ENCODE data around the gene PLXNA4.

The PLXNA4 gene

DNA sequence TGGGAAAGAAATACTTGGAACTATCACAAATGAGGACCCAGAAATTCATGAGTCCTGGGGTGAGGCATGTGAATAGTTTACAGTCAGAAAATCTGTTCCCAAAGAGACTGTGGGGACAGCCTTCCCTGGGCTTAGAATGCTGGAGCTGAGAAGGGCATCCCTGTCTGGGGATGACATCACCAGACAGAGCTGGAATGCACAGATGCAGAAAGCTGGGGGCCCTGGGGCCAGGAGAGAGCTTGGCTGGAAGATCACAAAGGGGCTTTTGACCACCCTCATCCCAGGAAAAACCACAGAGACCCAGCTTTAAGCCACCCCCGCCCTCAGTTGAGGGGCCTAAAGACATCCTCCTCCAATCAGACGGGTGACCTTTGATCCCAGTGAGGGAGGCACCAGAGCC, 264.5 kb downstream of the PLXNA4 start:
- no peak for DNase-seq
- peaks cover 33% of the 10 kb centered on the region for H3K27me3 Mint-ChIP-seq
- no peak overlapping the region for H3K4me3 Mint-ChIP-seq
- peaks cover under 1% of the 10 kb centered on the region for H3K9me3 Mint-ChIP-seq
- H3K36me3 Mint-ChIP-seq (ENCODE audit: low read depth): no peaks in the 10 kb centered on the region
- H3K4me1 Mint-ChIP-seq (ENCODE audit: low read depth): no peaks in the 10 kb centered on the region
- no peak overlapping the region for H3K27ac Mint-ChIP-seq

DNA sequence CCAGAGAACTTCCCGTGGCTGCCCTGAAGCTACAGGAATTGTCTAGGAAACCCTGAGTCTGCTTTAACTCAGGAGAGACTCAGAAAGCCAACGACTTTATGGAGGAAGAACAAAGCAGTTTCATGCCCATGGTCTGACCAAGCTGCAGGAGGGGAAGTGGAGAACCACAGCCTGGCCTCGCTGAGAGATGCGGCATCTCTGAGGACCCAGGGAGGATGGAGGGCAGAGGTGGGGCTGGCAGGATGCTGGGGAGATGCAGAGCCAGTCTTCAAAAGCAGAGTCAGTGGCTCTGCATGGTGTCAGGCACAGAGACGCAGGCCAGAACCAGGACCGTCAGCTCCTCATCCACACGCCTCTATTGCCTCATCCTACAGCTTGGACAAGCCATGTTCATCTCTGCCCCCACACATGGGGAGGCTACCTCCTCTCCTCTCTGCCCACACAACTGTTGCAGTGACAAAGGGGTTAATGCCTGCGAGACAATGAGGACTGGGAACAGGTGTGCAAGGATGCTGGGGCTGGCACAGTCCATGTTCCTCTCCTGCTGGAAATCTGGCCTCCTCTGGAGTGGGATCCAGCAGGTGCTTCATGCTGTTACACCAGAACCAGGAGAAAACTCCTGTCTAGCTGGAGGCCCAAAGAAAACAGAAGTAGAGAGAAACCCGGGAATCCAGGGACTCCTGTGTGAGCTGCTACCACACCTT, 267.0 kb downstream of the PLXNA4 start:
- Mint-ChIP-seq H3K27me3 (peaks cover 30% of the 10 kb centered on the region), H3K9me3 (no peaks in the 10 kb centered on the region), H3K36me3 (ENCODE audit: low read depth) (no peaks in the 10 kb centered on the region), H3K4me1 (ENCODE audit: low read depth) (no peaks in the 10 kb centered on the region), H3K4me3 (no peak overlapping the region), H3K27ac (no peak overlapping the region)
- no peak for DNase-seq

- no peaks in the 10 kb centered on the region for H3K36me3 Mint-ChIP-seq (ENCODE audit: low read depth)
- H3K4me1 Mint-ChIP-seq (ENCODE audit: low read depth): no peaks in the 10 kb centered on the region
- H3K27me3 Mint-ChIP-seq: peaks cover 25% of the 10 kb centered on the region
- no peak for DNase-seq
- no peak overlapping the region for H3K4me3 Mint-ChIP-seq
- H3K9me3 Mint-ChIP-seq: no peaks in the 10 kb centered on the region
- no peak overlapping the region for H3K27ac Mint-ChIP-seq
Measured at GRCh38 chr7:132307465-132307864, 268.8 kb downstream of the PLXNA4 start.

DNA sequence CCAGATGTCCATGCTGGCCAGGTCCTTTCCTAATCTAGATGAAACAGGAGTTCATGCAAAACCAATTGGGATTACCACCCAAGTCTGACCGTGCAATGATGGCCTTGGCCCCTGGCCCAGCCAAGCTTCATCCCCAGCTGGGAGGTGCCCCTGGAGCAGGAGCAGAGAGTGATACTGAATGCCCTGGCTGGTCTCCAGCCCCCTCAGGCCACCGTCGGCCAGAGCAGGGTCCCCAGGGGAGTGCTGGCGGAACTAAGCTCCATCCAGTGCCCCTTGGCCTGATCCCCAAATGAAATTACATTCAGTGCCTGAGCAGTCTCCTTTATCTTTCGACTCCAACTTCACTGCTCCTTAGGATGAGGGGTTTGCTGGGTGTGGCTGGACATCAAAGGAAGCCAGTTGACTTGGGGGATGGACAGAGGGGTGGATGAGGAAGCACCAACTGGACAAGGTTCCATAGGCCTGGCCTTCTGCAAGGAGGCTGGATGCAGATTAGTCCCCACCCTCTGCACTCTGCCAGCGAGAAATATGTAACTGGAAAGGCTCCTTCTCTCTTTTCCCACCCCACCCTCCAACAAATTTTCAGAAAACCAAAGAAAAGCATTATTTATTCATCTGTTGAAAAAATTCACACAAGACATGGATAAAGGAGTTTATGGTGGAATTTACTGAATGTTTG, 275.5 kb downstream of the PLXNA4 start:
- no peak overlapping the region for H3K4me3 Mint-ChIP-seq
- H3K36me3 Mint-ChIP-seq (ENCODE audit: low read depth): no peaks in the 10 kb centered on the region
- no peaks in the 10 kb centered on the region for H3K9me3 Mint-ChIP-seq
- DNase-seq: no peak
- H3K27me3 Mint-ChIP-seq: peaks cover 1% of the 10 kb centered on the region
- H3K4me1 Mint-ChIP-seq (ENCODE audit: low read depth): no peaks in the 10 kb centered on the region
- no peak overlapping the region for H3K27ac Mint-ChIP-seq

- Mint-ChIP-seq H3K4me1 (ENCODE audit: low read depth) (no peaks in the 10 kb centered on the region), H3K36me3 (ENCODE audit: low read depth) (no peaks in the 10 kb centered on the region), H3K9me3 (no peaks in the 10 kb centered on the region), H3K27ac (no peak overlapping the region), H3K4me3 (no peak overlapping the region), H3K27me3 (no peaks in the 10 kb centered on the region)
- DNase-seq: no peak
Measured at GRCh38 chr7:132298790-132299189, 277.5 kb downstream of the PLXNA4 start.

GRCh38 chr7:132296820-132297219, 279.4 kb downstream of the PLXNA4 start:
- Mint-ChIP-seq H3K4me3 (no peak overlapping the region), H3K27me3 (no peaks in the 10 kb centered on the region), H3K27ac (no peak overlapping the region), H3K9me3 (no peaks in the 10 kb centered on the region), H3K36me3 (ENCODE audit: low read depth) (no peaks in the 10 kb centered on the region), H3K4me1 (ENCODE audit: low read depth) (no peaks in the 10 kb centered on the region)
- no peak for DNase-seq

DNA sequence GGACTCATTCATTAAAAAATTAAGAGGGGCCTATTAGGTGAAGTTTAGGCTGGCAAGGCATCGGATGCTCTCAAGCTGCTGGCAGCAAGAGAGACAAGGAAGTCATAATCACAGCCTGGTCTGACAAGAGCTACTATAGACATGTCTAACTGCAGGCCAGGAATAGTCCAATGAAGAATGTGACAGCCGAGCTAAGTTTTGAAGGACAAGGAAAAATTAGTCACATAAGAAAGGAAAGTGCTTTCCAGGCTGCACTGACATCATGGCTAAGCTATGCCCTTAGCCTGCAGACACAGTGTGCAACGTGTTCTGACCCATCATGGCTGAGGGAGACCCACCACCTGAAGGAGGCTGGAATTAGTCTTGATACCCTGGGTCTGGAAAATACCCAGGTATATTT, 281.1 kb downstream of the PLXNA4 start:
- no peaks in the 10 kb centered on the region for H3K4me1 Mint-ChIP-seq (ENCODE audit: low read depth)
- no peaks in the 10 kb centered on the region for H3K27me3 Mint-ChIP-seq
- no peak overlapping the region for H3K27ac Mint-ChIP-seq
- H3K36me3 Mint-ChIP-seq (ENCODE audit: low read depth): no peaks in the 10 kb centered on the region
- H3K9me3 Mint-ChIP-seq: no peaks in the 10 kb centered on the region
- DNase-seq: no peak
- H3K4me3 Mint-ChIP-seq: no peak overlapping the region

GRCh38 chr7:132292803-132293202, 283.5 kb downstream of the PLXNA4 start:
- peaks cover 6% of the 10 kb centered on the region for H3K27me3 Mint-ChIP-seq
- no peaks in the 10 kb centered on the region for H3K36me3 Mint-ChIP-seq (ENCODE audit: low read depth)
- no peak overlapping the region for H3K27ac Mint-ChIP-seq
- no peaks in the 10 kb centered on the region for H3K9me3 Mint-ChIP-seq
- H3K4me3 Mint-ChIP-seq: no peak overlapping the region
- DNase-seq: no peak
- H3K4me1 Mint-ChIP-seq (ENCODE audit: low read depth): no peaks in the 10 kb centered on the region

- no peak for DNase-seq
- H3K27ac Mint-ChIP-seq: no peak overlapping the region
- no peaks in the 10 kb centered on the region for H3K9me3 Mint-ChIP-seq
Measured at GRCh38 chr7:132291481-132291880, 284.8 kb downstream of the PLXNA4 start.

GRCh38 chr7:132290021-132290420, 286.2 kb downstream of the PLXNA4 start:
- H3K27ac Mint-ChIP-seq: no peak overlapping the region
- no peak for DNase-seq
- H3K36me3 Mint-ChIP-seq (ENCODE audit: low read depth): no peaks in the 10 kb centered on the region
- no peaks in the 10 kb centered on the region for H3K9me3 Mint-ChIP-seq
- H3K4me3 Mint-ChIP-seq: no peak overlapping the region
- peaks cover 6% of the 10 kb centered on the region for H3K27me3 Mint-ChIP-seq
- H3K4me1 Mint-ChIP-seq (ENCODE audit: low read depth): no peaks in the 10 kb centered on the region

More at GRCh38 chr7:132291481-132291880, 284.8 kb downstream of the PLXNA4 start:
- H3K27me3 Mint-ChIP-seq: peaks cover 6% of the 10 kb centered on the region
- H3K4me1 Mint-ChIP-seq (ENCODE audit: low read depth): no peaks in the 10 kb centered on the region
- H3K4me3 Mint-ChIP-seq: no peak overlapping the region
- no peaks in the 10 kb centered on the region for H3K36me3 Mint-ChIP-seq (ENCODE audit: low read depth)

DNA sequence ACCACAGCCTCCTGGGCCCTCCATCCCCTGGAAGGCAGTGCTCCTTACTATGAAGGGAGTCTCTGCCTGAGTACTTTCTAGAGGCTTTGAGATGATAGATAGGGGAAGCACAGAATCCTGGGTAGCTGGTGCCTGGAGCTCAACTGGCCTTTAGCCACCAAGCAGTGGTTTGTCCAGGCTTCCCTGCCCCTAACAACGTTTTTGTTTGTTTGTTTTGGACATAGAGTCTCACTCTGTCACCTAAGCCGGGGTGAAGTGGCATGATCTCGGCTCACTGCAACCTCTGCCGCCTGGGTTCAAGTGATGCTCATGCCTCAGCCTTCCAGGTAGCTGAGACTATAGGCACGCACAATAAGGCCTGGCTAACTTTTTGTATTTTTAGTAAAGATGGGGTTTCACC, 289.4 kb downstream of the PLXNA4 start:
- Mint-ChIP-seq H3K36me3 (ENCODE audit: low read depth) (no peaks in the 10 kb centered on the region), H3K9me3 (no peaks in the 10 kb centered on the region), H3K4me3 (no peak overlapping the region), H3K27me3 (peaks cover 6% of the 10 kb centered on the region), H3K27ac (no peak overlapping the region), H3K4me1 (ENCODE audit: low read depth) (no peaks in the 10 kb centered on the region)
- DNase-seq: no peak

GRCh38 chr7:132280335-132280734, 295.9 kb downstream of the PLXNA4 start:
- no peak for DNase-seq
- Mint-ChIP-seq H3K4me1 (ENCODE audit: low read depth) (no peaks in the 10 kb centered on the region), H3K9me3 (no peaks in the 10 kb centered on the region), H3K27ac (no peak overlapping the region), H3K4me3 (no peak overlapping the region), H3K36me3 (ENCODE audit: low read depth) (no peaks in the 10 kb centered on the region), H3K27me3 (peaks cover 29% of the 10 kb centered on the region)

- no peak for DNase-seq
- H3K9me3 Mint-ChIP-seq: no peaks in the 10 kb centered on the region
- H3K27ac Mint-ChIP-seq: no peak overlapping the region
- peaks cover 31% of the 10 kb centered on the region for H3K27me3 Mint-ChIP-seq
- no peaks in the 10 kb centered on the region for H3K4me1 Mint-ChIP-seq (ENCODE audit: low read depth)
- H3K4me3 Mint-ChIP-seq: no peak overlapping the region
- H3K36me3 Mint-ChIP-seq (ENCODE audit: low read depth): no peaks in the 10 kb centered on the region
Measured at GRCh38 chr7:132279718-132280117, 296.6 kb downstream of the PLXNA4 start.

DNA sequence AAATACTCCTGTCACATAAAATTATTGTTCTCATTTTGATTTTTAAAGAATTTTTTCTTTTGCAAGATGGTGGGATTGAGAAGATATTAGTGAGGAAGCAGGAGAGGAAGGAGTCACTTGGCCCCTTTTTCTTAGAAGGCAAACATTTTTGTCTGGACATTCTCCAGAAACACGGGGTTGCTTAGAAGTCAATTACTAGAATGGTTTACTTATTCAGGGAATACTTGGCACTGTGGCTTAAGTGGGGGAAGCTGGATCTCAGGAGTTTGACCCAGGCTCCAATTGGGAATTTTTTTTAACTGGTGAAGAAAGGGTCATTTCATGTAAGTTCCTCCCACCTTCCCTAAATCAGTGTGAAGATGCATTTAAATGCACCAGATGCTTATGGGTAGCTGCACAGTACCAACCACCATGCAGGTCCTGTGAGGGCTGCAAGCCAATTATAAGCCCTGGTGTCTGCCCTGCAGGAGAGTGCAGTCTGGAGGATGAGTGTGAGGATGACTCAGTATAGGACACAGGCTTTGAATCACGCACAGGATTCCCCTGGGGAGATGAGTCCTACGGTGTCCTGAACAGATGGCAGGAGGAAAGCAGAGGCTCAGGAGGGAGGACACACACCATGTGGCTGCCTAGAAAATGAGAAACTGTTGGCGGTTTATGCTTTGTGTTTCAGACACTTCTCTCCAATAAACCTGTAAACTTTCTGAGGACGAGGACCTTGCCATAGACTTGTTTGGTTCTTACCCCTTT, 299.1 kb downstream of the PLXNA4 start:
- no peak overlapping the region for H3K27ac Mint-ChIP-seq
- H3K36me3 Mint-ChIP-seq (ENCODE audit: low read depth): no peaks in the 10 kb centered on the region
- H3K4me3 Mint-ChIP-seq: no peak overlapping the region
- DNase-seq: no peak
- H3K27me3 Mint-ChIP-seq: peaks cover 36% of the 10 kb centered on the region
- no peaks in the 10 kb centered on the region for H3K4me1 Mint-ChIP-seq (ENCODE audit: low read depth)
- H3K9me3 Mint-ChIP-seq: no peaks in the 10 kb centered on the region

- no peaks in the 10 kb centered on the region for H3K36me3 Mint-ChIP-seq (ENCODE audit: low read depth)
- no peaks in the 10 kb centered on the region for H3K9me3 Mint-ChIP-seq
- DNase-seq: no peak
- H3K4me1 Mint-ChIP-seq (ENCODE audit: low read depth): no peaks in the 10 kb centered on the region
- peaks cover 36% of the 10 kb centered on the region for H3K27me3 Mint-ChIP-seq
- H3K4me3 Mint-ChIP-seq: no peak overlapping the region
- H3K27ac Mint-ChIP-seq: no peak overlapping the region
Measured at GRCh38 chr7:132276234-132276630, 300.0 kb downstream of the PLXNA4 start.
